ENCODE results near the gene HLA-DOB. TPM values are rescaled to one million over a fixed set of nuclear protein-coding genes. Genes with fewer than 3 reads are reported as not detected.
A peak's percentile ranks its signal among the peaks of the same experiment; 100 is the strongest.

Gene HLA-DOB
- total RNA-seq, 2 donors from 2014 or later: not detected

- Mint-ChIP-seq H3K27ac (peak overlapping the region; percentile 47), H3K4me1 (peaks cover 1% of the 10 kb centered on the region), H3K9me3 (no peaks in the 10 kb centered on the region), H3K4me3 (no peak overlapping the region), H3K27me3 (ENCODE audit: insufficient read depth) (peaks cover 40% of the 10 kb centered on the region), H3K36me3 (ENCODE audit: low read depth) (no peaks in the 10 kb centered on the region)
- Histone ChIP-seq H3K4me1 (ENCODE audit: control insufficient read depth, insufficient read depth, low read length) (no peaks in the 10 kb centered on the region), H3K4me3 (ENCODE audit: low read length) (no peak overlapping the region), H3K9me3 (ENCODE audit: control insufficient read depth, low read length) (no peaks in the 10 kb centered on the region), H3K36me3 (ENCODE audit: control insufficient read depth, insufficient read depth, low read length) (no peaks in the 10 kb centered on the region), H3K27me3 (ENCODE audit: control insufficient read depth, insufficient read depth, low read length, poor library complexity, severe bottlenecking) (peaks cover 55% of the 10 kb centered on the region), H3K9ac (ENCODE audit: extremely low read depth, low read length, poor library complexity, severe bottlenecking) (no peak overlapping the region), H3K27ac (ENCODE audit: low read depth, low read length) (no peak overlapping the region)
- WGBS, 2 experiments (ENCODE audit: insufficient coverage in 1 of 2, insufficient read length in 1 of 2): 86% methylated on average over 1 of the region's 1 CpG; no CpG with 5 or more reads in 1 of the 2 experiments
- no peak for DNase-seq
- TF ChIP-seq, protein P1, sequence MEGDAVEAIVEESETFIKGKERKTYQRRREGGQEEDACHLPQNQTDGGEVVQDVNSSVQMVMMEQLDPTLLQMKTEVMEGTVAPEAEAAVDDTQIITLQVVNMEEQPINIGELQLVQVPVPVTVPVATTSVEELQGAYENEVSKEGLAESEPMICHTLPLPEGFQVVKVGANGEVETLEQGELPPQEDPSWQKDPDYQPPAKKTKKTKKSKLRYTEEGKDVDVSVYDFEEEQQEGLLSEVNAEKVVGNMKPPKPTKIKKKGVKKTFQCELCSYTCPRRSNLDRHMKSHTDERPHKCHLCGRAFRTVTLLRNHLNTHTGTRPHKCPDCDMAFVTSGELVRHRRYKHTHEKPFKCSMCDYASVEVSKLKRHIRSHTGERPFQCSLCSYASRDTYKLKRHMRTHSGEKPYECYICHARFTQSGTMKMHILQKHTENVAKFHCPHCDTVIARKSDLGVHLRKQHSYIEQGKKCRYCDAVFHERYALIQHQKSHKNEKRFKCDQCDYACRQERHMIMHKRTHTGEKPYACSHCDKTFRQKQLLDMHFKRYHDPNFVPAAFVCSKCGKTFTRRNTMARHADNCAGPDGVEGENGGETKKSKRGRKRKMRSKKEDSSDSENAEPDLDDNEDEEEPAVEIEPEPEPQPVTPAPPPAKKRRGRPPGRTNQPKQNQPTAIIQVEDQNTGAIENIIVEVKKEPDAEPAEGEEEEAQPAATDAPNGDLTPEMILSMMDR (conservative IDR thresholded peaks at IDR 0.05): no peak
Measured at GRCh38 chr6:32860674-32861073, 43.9 kb upstream of the HLA-DOB start.

DNA sequence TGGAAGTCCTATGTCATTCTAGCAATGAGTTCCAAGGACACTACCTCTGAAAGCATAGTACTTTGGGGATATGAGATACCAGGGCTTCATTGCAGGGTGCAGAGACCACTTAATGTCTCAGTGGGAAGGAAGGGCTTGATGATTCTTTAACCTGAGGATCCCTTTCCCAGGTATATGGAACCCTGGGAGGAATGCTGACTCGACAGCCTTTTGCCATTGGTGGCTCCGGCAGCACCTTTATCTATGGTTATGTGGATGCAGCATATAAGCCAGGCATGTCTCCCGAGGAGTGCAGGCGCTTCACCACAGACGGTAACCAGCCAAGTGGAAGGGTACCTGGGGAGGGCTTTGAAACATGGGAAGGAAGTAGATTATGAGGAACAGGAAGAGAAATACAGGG lies 41.4 kb upstream of the HLA-DOB start:
- H3K4me1 ChIP-seq (ENCODE audit: control insufficient read depth, insufficient read depth, low read length): no peaks in the 10 kb centered on the region
- peaks cover 65% of the 10 kb centered on the region for H3K27me3 ChIP-seq (ENCODE audit: control insufficient read depth, insufficient read depth, low read length, poor library complexity, severe bottlenecking)
- peaks cover 3% of the 10 kb centered on the region for H3K4me1 Mint-ChIP-seq
- peaks cover 57% of the 10 kb centered on the region for H3K27me3 Mint-ChIP-seq (ENCODE audit: insufficient read depth)
- H3K9me3 ChIP-seq (ENCODE audit: control insufficient read depth, low read length): no peaks in the 10 kb centered on the region
- H3K36me3 Mint-ChIP-seq (ENCODE audit: low read depth): no peaks in the 10 kb centered on the region
- DNase-seq: no peak
- TF ChIP-seq, protein P1 (conservative IDR thresholded peaks at IDR 0.05): no peak
- H3K9me3 Mint-ChIP-seq: no peaks in the 10 kb centered on the region
- H3K27ac ChIP-seq (ENCODE audit: low read depth, low read length): no peak overlapping the region
- 84 to 90% methylated on average over 3 to 5 of the region's 5 CpGs for WGBS, 2 experiments (ENCODE audit: insufficient coverage in 1 of 2, insufficient read length in 1 of 2)
- H3K27ac Mint-ChIP-seq: no peak overlapping the region
- no peak overlapping the region for H3K4me3 Mint-ChIP-seq
- H3K9ac ChIP-seq (ENCODE audit: extremely low read depth, low read length, poor library complexity, severe bottlenecking): no peak overlapping the region
- no peak overlapping the region for H3K4me3 ChIP-seq (ENCODE audit: low read length)
- no peaks in the 10 kb centered on the region for H3K36me3 ChIP-seq (ENCODE audit: control insufficient read depth, insufficient read depth, low read length)

DNA sequence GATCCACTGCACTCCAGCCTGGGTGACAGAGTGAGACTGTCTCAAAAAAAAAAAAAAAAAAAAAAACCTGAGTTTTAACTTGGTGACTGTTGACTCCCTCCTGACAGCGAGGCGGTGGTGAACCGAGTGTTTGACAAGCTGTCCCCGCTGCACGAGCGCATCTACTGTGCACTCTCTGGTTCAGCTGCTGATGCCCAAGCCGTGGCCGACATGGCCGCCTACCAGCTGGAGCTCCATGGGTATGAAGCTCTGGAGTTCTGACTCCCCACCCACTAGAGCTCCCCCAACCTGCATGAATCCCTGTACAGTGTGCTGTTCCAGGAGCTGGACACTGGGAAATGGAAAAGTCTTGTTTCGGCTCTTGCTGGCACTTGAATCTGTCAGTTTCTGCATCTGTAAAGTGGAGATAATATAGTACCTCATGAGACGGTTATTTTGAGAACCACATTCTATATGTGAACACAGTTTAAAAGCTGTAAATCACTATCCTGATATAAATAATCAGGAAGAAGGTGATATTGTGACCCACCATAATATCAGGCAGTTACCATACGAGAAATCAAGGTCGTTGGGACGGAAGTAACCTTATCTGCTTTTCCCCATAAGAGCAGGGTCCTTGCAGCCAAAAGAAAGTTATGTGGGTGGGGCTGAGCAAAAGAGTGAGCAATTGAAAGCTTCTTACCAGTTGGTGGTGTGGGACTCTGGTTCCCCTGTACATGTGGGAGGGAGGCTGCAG lies 40.5 kb upstream of the HLA-DOB start:
- Mint-ChIP-seq H3K4me1 (peaks cover 7% of the 10 kb centered on the region), H3K27ac (no peak overlapping the region), H3K27me3 (ENCODE audit: insufficient read depth) (peaks cover 66% of the 10 kb centered on the region), H3K9me3 (no peaks in the 10 kb centered on the region), H3K36me3 (ENCODE audit: low read depth) (no peaks in the 10 kb centered on the region), H3K4me3 (no peak overlapping the region)
- Histone ChIP-seq H3K4me3 (ENCODE audit: low read length) (no peak overlapping the region), H3K36me3 (ENCODE audit: control insufficient read depth, insufficient read depth, low read length) (no peaks in the 10 kb centered on the region), H3K9me3 (ENCODE audit: control insufficient read depth, low read length) (no peaks in the 10 kb centered on the region), H3K27me3 (ENCODE audit: control insufficient read depth, insufficient read depth, low read length, poor library complexity, severe bottlenecking) (peaks cover 74% of the 10 kb centered on the region), H3K9ac (ENCODE audit: extremely low read depth, low read length, poor library complexity, severe bottlenecking) (no peak overlapping the region), H3K27ac (ENCODE audit: low read depth, low read length) (no peak overlapping the region), H3K4me1 (ENCODE audit: control insufficient read depth, insufficient read depth, low read length) (no peaks in the 10 kb centered on the region)
- WGBS, 2 experiments (ENCODE audit: insufficient coverage in 1 of 2, insufficient read length in 1 of 2): 92 to 100% methylated on average over 6 to 14 of the region's 14 CpGs
- DNase-seq: no peak
- TF ChIP-seq, protein P1 (conservative IDR thresholded peaks at IDR 0.05): no peak
